ENCODE measurements around the gene ADAMTS17.
"Not testable (repeated sequence)": the region's sequence is repeated elsewhere in the genome, so short reads cannot be mapped to it uniquely, and the experiment has no call there.

Gene ADAMTS17

DNA sequence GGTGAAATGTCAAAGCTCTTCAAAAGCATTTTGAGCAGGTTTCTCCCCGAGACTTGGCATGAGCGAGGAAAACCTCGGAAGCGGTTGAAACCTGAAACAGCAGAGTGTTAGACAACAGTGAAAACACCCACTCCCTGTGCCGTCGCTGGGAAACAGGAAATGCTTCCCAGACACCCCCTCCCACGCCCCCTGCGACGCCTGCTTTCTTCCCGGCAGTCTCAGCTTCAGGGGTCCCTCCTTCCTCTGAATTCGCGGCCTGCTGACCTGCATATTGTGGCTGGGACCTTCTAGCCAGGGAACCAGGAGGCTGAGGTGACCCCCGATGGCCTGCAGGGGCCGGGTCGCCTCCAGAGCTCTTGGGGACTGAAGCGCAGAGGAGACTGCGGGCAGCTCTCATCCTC is 357.9 kb downstream of the ADAMTS17 start:
- no peak for DNase-seq

DNA sequence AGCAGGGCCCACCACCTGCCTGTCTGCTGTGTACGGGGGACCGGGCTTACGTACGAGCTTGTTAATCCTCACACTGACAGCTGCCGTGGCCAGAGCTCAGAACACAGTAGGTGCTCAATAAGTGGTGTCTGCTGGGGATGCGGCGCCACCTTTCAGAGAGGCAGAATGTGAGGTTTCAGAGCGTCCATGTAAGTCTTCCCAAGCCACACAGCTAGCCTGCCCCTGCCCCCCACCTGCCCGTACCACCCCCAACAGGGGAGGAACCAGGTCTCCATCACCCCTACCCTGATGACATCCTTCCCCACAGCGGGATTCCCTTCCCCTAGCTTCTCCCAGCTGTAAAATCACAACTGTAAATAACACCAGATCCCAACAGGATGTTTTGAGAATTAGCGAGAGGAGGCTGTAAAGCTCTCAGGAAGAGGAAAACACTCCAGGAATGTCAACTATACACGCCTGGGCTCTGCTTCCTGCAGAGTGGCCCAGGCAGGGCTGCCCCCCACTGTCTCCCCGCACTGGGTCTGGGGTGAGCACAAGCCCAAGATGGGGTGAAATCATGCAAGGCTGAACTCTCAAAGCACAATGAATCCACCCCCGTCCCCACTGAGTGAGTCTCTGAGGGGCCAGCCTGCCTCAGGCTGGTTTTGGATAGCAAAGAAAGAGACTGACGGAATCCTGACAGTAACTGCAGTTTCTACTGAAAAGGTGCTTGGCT is 358.4 kb downstream of the ADAMTS17 start:
- no peak for DNase-seq

DNA sequence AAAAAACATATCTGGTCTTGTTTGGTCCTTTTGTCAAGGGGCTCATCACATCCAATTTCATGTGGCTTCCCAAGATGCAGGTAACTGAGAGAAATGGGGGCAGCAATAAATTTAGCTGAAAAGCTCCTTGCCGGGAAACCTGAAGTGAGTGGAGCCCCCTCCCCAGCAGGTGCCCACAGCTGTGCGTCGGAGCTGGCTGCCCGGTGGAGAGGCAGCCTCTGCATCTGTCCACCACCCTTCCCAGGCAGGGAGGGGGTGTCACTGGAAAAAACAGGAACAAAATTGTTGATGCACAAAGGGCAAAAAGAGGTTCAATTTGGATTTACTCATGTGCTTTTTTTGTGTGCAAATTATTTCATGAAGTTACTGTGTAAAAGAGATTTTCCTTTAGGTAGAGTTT is 359.1 kb downstream of the ADAMTS17 start:
- no peak for DNase-seq

DNA sequence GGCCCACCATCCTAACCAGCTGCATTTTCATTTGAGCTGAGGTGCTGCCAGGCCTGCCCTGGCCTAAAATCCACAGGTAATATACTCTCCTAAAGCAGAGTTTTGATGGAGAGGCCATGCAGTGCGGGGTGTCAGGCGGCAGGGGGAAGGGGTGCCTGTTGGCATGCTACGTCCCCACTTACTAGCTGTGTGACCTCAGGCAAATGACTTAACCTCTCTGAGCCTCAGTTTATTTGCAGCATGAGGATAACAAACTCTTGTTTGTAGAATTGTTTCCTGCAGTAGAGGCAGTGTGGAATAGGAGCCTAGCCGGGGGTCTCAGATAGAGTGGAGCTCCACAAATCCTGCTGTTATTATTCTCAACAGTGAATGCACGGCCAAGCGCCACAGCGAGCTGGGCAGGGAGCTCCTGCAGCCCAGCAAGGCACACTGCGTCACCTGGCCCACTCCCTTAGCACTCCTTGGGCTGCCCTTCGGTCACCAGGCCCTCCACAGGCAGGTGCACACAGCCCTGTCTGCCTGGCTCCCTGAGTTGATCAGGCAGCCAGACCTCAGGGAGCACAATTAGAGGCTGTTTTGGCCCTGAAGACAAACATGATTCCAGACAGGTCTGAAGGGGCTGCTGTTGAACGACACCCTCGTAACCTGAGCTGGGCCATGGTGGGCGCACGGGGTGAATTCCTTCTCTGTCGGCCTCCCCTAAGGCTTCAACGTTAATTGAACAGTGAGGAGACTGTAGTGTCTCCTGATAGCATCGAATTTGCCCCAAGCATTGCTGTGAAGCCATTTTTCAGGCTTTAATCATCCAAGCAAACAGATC is 359.7 kb downstream of the ADAMTS17 start:
- DNase-seq, result no peak

DNA sequence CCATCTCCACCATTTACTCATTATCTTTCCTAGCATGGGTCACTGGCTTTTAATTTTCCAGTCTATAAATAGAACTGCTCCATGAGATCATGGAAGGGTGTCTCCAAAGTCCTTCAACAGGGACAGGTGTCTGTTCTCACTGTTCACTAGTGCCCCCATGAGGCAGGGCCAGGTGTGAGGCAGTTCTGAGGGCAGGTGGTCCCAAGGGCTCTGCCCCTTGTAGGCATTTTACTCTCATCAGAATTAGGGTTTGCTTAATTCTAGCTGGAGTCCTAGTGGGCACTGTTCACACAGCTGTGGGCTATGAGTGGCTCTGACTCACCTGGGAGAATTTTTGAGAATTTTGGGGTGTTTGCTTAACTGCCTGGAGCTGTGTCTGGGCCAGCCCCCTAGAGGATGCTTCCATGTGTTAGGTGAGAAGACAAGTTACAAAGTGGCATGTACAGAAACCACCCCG is 360.6 kb downstream of the ADAMTS17 start:
- DNase-seq, result no peak

DNA sequence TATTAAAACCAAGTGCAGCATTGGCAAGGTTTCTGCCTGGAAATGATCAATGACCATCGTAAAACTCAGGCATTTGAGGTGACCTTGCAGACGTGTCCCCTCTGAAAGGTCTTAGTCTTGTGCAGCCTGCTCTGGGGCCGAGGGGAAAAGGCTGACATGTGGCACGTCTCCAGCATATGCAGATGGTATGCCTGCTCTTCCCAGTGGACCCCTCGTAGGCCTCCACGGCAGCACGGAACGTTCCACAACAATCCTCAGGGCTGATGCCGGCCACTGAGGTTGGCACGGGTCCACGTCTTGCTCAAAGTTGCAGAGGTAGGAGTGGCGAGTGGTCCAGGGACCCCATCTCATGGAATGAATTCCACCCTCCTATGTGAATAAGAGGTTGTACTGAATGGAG is 361.0 kb downstream of the ADAMTS17 start:
- DNase-seq, result no peak

DNA sequence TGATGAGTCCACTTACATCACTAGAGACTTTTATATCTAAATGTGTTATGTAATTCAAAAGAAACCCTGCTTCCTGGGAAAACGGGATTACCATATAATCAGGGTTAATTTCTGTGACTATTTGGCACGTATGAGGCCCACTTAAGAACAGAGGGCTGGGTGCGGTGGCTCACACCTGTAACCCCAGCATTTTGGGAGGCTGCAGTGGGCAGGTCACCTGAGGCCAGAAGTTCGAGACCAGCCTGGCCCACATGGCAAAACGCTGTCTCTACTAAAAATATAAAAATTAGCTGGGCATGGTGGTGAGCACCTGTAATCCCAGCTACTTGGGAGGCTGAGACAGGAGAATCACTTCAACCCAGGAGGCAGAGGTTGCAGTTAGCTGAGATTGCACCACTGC is 361.9 kb downstream of the ADAMTS17 start:
- DNase-seq, result not testable (repeated sequence)

DNA sequence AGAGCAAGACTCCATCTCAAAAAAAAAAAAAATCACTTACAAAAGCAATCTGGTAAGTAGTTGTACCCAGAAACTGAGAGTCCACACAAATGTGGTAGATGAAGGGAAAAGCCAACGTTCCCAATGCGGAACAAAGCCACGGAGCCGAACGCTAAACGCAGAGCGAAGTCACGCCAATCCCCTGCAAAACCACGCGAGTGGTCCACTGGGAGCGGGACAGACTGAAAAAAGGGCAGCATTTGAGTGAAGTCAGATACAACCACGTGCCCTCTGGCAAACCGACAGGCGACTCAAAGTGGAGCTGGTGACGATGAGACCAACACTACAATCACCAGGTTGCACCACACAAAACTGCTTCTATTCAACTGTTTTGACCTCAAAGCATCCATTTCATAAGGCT is 362.4 kb downstream of the ADAMTS17 start:
- DNase-seq, result no peak

DNA sequence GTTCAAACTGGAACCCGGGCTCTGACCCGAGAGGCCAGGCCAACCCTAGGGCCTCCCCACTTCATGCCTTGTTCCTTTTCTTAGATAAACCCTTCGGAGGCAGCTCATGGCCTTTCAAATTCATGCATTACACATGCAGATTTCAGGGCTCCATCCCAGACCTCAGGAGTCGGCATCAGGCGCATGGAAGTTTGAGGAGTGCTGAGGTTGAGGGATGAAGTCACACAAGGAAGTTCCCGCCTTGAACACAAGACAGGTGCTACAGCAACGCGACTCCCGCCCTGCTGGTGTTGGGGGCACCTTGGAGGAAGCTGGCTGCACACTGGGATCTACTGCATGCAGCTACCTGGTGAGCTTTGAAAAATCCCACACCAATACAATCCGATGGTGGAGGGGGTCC is 363.3 kb downstream of the ADAMTS17 start:
- DNase-seq, result no peak

DNA sequence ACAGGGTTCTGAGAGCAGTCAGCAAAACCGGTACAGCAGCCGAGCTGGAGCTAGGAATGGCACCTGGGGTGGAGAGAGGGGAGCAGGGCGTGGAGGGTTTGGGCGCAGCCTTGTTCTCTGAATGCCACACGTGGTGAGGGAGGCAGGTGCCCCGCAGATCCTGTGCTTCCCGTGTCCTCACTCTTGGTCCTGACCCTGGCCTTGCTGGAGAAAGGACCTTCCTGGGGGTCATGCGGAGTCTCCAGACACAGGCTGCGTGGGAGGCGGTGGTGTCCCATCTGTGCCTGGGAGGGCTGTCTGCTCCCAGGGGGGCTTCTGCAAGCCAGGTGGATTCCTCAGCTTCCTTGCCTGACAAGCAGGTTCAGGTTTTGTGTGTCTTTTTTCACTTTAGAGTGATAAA is 363.8 kb downstream of the ADAMTS17 start:
- no peak for DNase-seq

DNA sequence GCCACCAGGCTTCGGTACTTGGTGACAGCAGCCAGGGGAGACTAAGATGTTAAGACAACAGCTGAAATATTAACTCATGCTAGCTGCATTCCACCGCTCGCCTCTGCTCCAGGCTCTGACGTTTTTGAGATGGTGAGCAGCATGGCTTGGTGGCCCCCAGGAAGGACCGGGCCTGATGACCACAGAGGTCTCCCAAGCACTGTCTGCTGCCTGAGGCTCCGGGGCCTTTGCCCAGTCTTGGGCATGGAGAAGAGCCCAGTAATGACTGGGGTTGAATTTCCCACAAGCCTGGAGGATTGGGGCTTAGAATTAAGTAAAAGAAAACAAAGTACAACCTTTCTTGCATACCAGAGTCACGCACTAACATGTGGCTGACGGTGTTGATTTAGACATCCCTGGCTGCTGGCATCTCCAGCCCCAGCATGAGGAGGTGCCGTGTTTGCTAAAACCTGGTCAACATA is 364.9 kb downstream of the ADAMTS17 start:
- no peak for DNase-seq

DNA sequence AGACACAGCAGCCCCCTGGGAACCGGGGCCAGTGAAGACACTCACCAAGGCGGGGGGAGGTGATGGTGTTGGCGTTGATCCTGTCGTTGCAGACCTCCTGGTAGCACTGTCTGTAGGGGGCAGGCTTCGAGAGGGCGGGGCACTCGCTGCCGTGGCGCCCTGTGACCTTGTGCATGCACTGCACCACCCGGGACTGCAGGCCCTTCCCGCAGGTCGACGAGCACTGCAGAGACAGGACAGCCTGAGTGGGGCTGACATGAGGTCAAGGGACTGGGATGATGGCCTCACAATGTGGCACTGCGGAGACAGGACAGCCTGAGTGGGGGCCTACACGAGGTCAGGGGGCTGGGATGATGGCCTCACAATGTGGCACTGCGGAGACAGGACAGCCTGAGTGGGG is 365.8 kb downstream of the ADAMTS17 start:
- DNase-seq, result no peak

DNA sequence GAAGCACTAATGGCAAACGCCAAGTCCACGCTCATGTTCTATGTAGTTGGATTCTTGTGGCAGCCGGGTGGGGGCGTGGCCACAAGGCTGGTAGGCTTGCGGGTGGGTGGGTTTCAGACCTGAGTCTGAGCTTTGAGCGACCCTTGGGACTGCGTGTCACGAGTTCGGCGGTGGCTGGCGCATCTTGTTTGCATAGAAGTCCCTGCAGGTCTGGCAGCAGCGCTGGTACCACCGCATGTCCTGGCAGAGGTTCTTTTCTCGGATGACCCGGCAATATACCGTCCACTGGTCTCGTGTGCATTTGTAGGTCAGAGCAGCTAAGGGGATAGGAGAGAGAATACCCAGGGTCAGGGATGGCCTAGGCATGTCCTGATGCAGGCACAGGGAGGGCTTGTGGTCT is 367.5 kb downstream of the ADAMTS17 start:
- DNase-seq, result no peak

DNA sequence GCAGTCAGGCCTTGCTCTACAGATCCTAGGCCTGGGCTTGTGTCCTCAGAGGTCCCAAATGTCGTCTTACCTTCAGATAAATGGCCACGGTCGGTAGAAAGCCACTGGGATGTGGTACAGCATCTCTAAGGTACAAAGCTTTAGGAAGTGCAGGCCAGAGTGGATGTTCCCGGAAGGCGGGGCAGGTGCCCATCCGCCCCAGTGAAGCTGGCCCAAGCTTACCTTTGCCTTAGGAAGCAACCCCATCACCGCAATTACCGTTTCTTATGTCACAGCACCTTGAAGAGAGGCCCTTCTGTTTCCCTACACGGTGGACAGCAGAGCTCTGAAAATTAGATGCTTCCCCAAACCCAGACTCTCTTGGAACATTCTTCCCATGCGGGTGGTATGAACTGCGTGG is 368.4 kb downstream of the ADAMTS17 start:
- DNase-seq, result no peak

DNA sequence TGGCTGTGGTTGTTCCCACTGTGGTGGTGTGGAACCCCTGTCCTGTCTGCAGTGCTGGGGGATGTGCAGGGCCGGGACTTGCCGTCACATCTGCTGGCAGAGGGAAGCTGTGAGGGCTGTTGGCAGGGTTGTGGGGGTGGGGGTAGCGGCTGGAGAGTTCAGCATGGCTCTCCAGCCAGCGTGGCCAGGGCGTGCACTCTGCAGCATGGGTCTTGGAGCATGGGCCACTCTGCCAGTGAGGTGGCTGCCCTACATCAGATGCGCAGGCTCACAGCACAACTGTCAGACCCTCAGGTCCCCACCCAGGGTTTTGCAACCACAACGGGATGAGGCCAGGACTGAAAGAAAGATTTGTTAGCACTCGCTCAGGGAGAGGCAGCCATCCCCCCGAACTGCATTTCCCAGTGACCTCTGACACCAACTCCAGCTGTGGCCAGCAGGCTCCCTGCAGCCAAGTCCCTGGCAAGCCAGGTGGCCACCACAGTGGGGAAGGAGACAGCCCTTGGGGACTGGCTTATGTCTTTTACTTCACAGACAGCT is 370.8 kb downstream of the ADAMTS17 start:
- DNase-seq, result no peak

DNA sequence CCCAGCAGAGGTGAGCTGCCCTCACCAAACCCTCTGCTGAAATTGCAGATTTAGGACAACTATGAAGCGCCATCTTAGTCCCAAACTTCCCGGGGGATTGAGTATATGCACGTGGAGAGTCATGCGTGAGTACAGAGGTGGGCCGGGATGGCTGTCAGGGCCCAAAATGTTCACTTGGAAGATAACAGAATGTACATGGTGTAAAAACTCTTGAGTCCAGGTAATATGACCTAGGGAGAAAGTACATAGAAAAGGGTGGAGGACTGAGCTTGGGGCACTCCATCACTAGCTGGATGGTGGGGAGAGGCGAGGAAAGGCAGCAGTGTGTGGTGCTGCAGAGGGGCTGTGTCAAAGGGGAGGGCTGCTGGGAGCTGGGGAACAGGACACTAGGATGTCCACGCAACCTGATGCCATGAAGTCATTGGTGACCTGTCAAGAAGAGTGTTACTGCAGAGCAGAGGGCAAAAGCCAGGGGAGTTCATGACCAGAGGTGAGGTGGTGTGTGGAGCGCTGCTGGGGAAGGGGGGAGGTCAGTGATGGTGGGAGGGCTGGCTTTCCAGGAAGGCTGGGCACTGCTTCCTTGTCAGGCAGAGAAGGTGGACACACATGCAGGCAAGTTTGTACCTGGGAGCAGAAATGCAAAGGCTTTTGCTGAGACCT is 372.4 kb downstream of the ADAMTS17 start:
- DNase-seq, result no peak

DNA sequence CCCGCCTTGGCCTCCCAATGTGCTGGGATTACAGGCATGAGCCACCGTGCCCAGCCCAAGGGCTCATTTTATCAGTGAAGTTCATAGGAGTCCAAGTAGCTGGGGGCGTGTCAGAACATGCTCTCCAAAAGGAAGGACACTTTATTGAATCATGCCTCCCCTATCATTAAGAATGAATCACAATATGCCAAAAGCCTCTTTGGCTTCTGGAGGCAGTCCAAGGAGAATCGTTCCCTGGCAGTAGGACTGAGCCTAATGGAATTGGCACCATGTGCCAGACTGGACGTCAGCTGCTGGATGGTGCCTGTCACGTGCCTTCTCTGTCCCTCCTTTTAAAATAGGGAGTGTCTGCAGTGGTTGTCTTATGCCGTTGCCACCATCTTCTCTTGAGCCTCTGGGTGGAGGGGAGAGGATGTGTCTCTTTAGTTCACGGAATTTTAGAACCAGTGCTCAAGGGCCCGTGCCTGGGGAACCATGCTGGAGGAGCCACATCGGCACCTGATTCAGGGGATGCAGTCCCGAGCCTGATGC is 373.9 kb downstream of the ADAMTS17 start:
- DNase-seq, result no peak

DNA sequence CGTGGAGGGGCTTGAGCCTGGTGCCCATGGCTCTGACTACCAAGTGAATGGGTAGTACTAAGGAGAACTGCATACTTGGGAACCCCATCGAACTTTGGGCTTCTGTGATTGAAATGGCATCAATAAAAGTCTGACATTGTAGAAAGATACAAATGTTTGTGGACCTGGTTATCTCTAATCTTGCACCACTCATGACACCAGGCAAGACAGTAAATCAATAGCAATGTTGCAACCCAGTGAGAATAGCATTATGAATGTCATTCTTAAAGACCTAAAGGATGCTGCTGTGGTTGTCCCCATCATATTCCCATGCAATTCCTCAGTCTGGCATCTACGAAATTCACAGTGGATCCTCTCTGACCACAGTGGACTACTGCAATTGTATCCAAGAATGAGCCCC is 375.0 kb downstream of the ADAMTS17 start:
- DNase-seq, result no peak

DNA sequence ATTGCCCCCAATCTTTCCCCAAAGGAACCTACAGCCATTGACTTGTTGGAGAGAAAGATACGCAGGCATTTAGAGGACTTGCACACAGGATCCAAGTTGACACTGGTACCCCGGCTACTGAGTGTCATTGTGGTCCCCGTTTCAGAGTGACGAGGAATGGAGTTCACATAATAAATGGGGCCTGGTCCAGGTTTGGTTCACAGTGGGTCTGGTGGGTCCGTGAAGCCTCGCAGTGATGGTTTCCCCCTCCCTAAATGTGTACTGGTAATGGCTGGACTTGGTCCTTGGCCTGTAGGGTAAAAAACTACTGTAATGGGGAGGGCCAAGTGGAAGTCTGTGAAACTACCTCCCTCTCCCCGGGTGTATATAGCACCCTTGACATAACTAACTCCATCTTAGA is 376.4 kb downstream of the ADAMTS17 start:
- no peak for DNase-seq

DNA sequence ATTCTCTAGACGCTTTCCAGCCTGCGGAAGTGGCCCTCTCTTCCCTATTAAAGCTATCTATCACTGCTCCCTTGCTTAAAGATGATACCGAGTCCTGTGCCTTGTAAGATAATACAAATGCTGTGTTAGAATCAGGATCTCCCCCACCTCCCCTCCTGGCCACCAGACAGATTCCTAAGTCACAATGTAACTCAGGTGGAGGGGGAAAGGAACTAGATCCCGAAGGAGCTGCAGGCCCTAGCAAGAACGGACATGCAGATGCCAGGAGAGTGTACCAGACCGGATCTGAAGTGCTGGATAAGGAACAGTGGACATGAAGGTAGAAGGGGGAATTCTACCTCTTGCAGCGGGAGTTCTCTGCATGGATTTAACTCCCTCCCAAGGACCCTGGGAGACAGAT is 377.8 kb downstream of the ADAMTS17 start:
- no peak for DNase-seq

DNA sequence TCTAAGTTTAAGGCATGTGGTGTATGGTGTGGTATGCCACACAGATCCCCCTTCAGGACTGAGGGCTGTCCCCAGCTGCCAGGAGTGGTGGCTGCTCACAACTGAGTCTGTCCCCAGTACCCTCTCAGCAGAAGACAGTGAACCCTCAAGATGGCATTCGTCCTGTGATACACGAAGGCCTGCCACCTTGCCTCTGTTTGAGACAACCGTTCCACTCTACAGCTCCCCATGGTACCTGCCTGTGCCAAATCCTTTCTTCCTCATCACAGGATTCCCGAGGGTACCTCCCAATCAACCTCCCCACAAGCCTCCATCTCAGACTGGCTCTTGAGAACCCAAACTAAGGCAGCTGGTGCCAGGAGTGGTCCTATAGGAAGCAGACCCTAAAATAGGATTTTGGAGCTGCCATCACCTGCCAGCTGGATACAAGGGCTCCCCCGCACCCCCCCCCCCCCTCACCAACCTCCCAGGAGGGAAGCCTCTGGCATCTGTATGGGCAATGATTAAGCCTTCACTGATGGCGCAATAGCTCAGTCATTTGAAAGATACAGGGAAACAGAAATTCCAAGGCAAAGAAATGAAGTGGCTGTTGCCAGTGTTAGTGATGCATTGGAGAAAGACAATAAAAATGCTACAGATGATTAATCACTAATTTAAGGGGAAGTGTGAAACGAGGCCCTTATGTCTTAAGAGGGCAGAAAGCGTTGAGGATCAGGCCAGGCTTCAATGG is 378.5 kb downstream of the ADAMTS17 start:
- DNase-seq, result no peak

DNA sequence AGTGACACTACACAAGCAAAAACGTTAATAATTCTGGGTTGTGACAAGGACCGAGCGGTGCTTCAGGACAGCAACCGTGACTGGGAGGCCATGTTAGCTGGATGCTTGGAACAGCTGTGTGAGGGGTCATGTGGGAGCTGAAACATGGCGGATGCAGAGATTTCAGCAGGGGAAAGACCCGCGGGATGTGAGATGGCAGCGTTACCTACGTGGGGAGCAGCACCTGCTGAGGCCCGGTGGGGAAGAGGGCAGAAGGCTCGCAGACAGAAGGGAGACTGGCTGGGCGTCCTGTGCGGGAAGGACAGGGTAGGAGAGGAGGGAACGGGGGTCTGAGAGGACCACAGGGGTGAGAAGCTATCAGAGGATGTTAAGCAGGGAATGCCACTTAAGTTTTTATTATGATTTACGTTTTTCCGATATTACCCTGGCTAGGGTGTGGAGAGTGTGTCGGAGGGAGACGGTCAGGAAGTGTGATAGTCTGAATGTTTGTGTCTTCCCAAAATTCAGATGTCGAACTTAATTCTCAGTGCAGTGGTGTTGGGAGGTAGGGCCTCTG is 379.7 kb downstream of the ADAMTS17 start:
- DNase-seq, result no peak
